ENCODE data around the gene BRIP1. TPM values are rescaled to one million over a fixed set of nuclear protein-coding genes. Genes with fewer than 3 reads are reported as not detected.
"Not testable (repeated sequence)": the region's sequence is repeated elsewhere in the genome, so short reads cannot be mapped to it uniquely, and the experiment has no call there.

Gene BRIP1
- total RNA-seq, 1 donor: 6.2 TPM

- H4K20me1 ChIP-seq (ENCODE audit: insufficient read depth, low read length): no peaks in the 10 kb centered on the region
- TF ChIP-seq, protein P1, sequence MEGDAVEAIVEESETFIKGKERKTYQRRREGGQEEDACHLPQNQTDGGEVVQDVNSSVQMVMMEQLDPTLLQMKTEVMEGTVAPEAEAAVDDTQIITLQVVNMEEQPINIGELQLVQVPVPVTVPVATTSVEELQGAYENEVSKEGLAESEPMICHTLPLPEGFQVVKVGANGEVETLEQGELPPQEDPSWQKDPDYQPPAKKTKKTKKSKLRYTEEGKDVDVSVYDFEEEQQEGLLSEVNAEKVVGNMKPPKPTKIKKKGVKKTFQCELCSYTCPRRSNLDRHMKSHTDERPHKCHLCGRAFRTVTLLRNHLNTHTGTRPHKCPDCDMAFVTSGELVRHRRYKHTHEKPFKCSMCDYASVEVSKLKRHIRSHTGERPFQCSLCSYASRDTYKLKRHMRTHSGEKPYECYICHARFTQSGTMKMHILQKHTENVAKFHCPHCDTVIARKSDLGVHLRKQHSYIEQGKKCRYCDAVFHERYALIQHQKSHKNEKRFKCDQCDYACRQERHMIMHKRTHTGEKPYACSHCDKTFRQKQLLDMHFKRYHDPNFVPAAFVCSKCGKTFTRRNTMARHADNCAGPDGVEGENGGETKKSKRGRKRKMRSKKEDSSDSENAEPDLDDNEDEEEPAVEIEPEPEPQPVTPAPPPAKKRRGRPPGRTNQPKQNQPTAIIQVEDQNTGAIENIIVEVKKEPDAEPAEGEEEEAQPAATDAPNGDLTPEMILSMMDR (IDR thresholded peaks at IDR 0.05; ENCODE audit: extremely low read depth, low read depth, low read length): no peak
- no peaks in the 10 kb centered on the region for H3K27me3 ChIP-seq (ENCODE audit: insufficient read depth, low read length)
- H3K36me3 ChIP-seq (ENCODE audit: insufficient read depth, low read length): no peaks in the 10 kb centered on the region
- no peak overlapping the region for H3K4me3 ChIP-seq (ENCODE audit: insufficient read depth, low read length)
- H3K9me3 ChIP-seq (ENCODE audit: low read depth, low read length): no peaks in the 10 kb centered on the region
- no peaks in the 10 kb centered on the region for H3K4me1 ChIP-seq (ENCODE audit: insufficient read depth, low read length)
- H2AFZ ChIP-seq (ENCODE audit: low read length): no peak overlapping the region
- no peak overlapping the region for H3K4me2 ChIP-seq (ENCODE audit: insufficient read depth, low read length)
- no peaks in the 10 kb centered on the region for H3K79me2 ChIP-seq (ENCODE audit: insufficient read depth, low read length)
- no peak for DNase-seq (ENCODE audit: insufficient read length, low spot score, missing footprints)
- H3K27ac ChIP-seq (ENCODE audit: low read depth, low read length): no peak overlapping the region
Measured at GRCh38 chr17:61732169-61732568, 131.2 kb downstream of the BRIP1 start.

DNA sequence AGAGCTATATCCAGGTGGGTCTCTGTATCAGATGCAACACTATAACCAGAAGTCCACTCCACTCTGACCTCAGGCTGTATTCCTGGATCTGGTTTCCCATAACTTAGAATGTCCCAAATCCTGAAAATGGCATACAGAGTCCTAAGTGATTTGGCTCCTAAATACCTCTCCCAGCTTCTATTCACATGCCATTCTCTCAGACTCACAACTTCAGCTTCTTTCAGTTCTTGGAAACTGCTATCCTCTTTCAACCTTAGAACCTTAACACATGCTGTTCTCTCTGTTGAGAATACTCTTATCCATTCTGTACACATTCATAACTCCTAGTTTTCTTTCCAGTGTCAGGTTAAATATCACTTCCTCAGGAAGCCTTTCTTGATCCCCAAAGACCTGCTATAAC is 132.0 kb downstream of the BRIP1 start:
- H3K4me1 ChIP-seq (ENCODE audit: insufficient read depth, low read length): no peaks in the 10 kb centered on the region

GRCh38 chr17:61729690-61730268 is 133.5 kb downstream of the BRIP1 start:
- TF ChIP-seq, protein P1 (IDR thresholded peaks at IDR 0.05; ENCODE audit: extremely low read depth, low read depth, low read length): no peak
- no peak overlapping the region for H3K4me2 ChIP-seq (ENCODE audit: insufficient read depth, low read length)
- no peak for DNase-seq (ENCODE audit: insufficient read length, low spot score, missing footprints)

More for the DNA sequence above, 132.0 kb downstream of the BRIP1 start:
- no peak overlapping the region for H3K27ac ChIP-seq (ENCODE audit: low read depth, low read length)
- H3K4me2 ChIP-seq (ENCODE audit: insufficient read depth, low read length): no peak overlapping the region
- H2AFZ ChIP-seq (ENCODE audit: low read length): peak overlapping the region; percentile 52
- no peaks in the 10 kb centered on the region for H3K36me3 ChIP-seq (ENCODE audit: insufficient read depth, low read length)
- TF ChIP-seq, protein P1 (IDR thresholded peaks at IDR 0.05; ENCODE audit: extremely low read depth, low read depth, low read length): no peak
- DNase-seq (ENCODE audit: insufficient read length, low spot score, missing footprints): no peak
- H3K79me2 ChIP-seq (ENCODE audit: insufficient read depth, low read length): no peaks in the 10 kb centered on the region
- no peaks in the 10 kb centered on the region for H3K27me3 ChIP-seq (ENCODE audit: insufficient read depth, low read length)
- H3K4me3 ChIP-seq (ENCODE audit: insufficient read depth, low read length): no peak overlapping the region
- no peaks in the 10 kb centered on the region for H3K9me3 ChIP-seq (ENCODE audit: low read depth, low read length)
- no peaks in the 10 kb centered on the region for H4K20me1 ChIP-seq (ENCODE audit: insufficient read depth, low read length)

DNA sequence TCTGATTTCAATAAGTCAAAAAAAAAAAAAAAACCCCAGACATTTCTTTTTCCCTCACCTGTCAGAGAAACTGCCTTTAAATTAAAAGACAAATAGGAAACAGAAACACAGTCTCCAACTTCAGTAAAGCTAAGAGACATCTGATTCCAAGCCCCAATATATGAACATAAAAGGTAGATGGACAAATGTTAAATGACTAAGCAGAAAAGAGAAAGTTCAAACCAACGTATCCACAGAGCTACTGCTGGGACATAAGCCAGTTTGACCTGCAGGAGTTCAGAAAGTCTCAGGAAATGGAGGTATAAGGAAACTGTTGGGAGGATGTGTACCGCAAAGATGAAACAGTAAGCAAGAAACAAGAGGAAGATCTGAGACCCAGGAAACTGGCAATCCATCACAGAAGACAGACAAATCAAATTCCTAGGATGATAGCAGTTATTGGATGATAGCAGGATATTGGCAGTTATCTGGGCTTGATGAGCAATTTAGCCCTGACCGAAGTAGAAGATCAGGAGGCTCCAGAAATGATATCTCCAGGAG is 135.0 kb downstream of the BRIP1 start:
- Histone ChIP-seq H2AFZ (ENCODE audit: low read length) (peak overlapping the region; percentile 17), H3K27me3 (ENCODE audit: insufficient read depth, low read length) (no peaks in the 10 kb centered on the region), H3K4me3 (ENCODE audit: insufficient read depth, low read length) (no peak overlapping the region), H3K36me3 (ENCODE audit: insufficient read depth, low read length) (no peaks in the 10 kb centered on the region), H3K4me1 (ENCODE audit: insufficient read depth, low read length) (no peaks in the 10 kb centered on the region), H3K27ac (ENCODE audit: low read depth, low read length) (no peak overlapping the region), H3K79me2 (ENCODE audit: insufficient read depth, low read length) (no peaks in the 10 kb centered on the region), H4K20me1 (ENCODE audit: insufficient read depth, low read length) (no peaks in the 10 kb centered on the region), H3K4me2 (ENCODE audit: insufficient read depth, low read length) (no peak overlapping the region), H3K9me3 (ENCODE audit: low read depth, low read length) (no peaks in the 10 kb centered on the region)
- TF ChIP-seq, protein P1 (IDR thresholded peaks at IDR 0.05; ENCODE audit: extremely low read depth, low read depth, low read length): no peak
- DNase-seq (ENCODE audit: insufficient read length, low spot score, missing footprints): no peak

More at GRCh38 chr17:61729690-61730268, 133.5 kb downstream of the BRIP1 start:
- Histone ChIP-seq H4K20me1 (ENCODE audit: insufficient read depth, low read length) (no peaks in the 10 kb centered on the region), H3K27ac (ENCODE audit: low read depth, low read length) (no peak overlapping the region), H2AFZ (ENCODE audit: low read length) (no peak overlapping the region), H3K36me3 (ENCODE audit: insufficient read depth, low read length) (no peaks in the 10 kb centered on the region), H3K4me1 (ENCODE audit: insufficient read depth, low read length) (no peaks in the 10 kb centered on the region), H3K9me3 (ENCODE audit: low read depth, low read length) (no peaks in the 10 kb centered on the region), H3K4me3 (ENCODE audit: insufficient read depth, low read length) (no peak overlapping the region), H3K79me2 (ENCODE audit: insufficient read depth, low read length) (no peaks in the 10 kb centered on the region), H3K27me3 (ENCODE audit: insufficient read depth, low read length) (no peaks in the 10 kb centered on the region)

- H4K20me1 ChIP-seq (ENCODE audit: insufficient read depth, low read length); DNase-seq (ENCODE audit: insufficient read length, low spot score, missing footprints); H3K9me3 ChIP-seq (ENCODE audit: low read depth, low read length); H2AFZ ChIP-seq (ENCODE audit: low read length); H3K79me2 ChIP-seq (ENCODE audit: insufficient read depth, low read length); H3K4me1 ChIP-seq (ENCODE audit: insufficient read depth, low read length); H3K27ac ChIP-seq (ENCODE audit: low read depth, low read length); H3K4me2 ChIP-seq (ENCODE audit: insufficient read depth, low read length); H3K36me3 ChIP-seq (ENCODE audit: insufficient read depth, low read length); H3K27me3 ChIP-seq (ENCODE audit: insufficient read depth, low read length); H3K4me3 ChIP-seq (ENCODE audit: insufficient read depth, low read length): not testable (repeated sequence)
Measured at GRCh38 chr17:61727798-61728197, 135.5 kb downstream of the BRIP1 start.
